Measurements from ENCODE around the gene TGFB3.

TGFB3 gene

DNA sequence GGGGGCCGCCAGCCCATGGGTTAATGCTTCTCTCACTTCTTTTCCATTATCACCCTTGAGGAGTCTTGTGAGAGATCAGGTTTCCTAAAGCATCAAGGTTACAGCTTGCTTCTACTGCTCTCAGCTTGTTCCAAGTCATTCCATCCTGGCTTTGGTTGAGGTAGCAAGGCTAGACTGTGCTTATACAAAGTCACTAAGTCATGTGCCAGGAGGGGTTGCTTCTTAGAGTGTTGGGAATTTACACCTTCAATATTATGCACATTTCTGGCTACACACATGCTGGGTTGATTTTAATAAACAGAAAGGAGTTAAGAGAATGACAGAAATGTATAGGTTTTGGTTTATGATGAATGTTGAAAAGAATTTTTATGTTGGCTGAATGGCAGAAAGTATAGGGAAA lies 25.6 kb upstream of the TGFB3 start:
- Histone ChIP-seq H3K36me3 (no peaks in the 10 kb centered on the region), H3K4me1 (ENCODE audit: control insufficient read depth in 1 of 2, insufficient read depth in 1 of 2, low read depth in 1 of 2, low read length in 1 of 2) (no peaks in the 10 kb centered on the region), H3K27me3 (no peaks in the 10 kb centered on the region), H3K4me3 (ENCODE audit: low read depth in 1 of 2, low read length in 1 of 2) (no peak overlapping the region), H3K9me3 (no peaks in the 10 kb centered on the region), H3K27ac (no peak overlapping the region)
- TF ChIP-seq, protein P1, sequence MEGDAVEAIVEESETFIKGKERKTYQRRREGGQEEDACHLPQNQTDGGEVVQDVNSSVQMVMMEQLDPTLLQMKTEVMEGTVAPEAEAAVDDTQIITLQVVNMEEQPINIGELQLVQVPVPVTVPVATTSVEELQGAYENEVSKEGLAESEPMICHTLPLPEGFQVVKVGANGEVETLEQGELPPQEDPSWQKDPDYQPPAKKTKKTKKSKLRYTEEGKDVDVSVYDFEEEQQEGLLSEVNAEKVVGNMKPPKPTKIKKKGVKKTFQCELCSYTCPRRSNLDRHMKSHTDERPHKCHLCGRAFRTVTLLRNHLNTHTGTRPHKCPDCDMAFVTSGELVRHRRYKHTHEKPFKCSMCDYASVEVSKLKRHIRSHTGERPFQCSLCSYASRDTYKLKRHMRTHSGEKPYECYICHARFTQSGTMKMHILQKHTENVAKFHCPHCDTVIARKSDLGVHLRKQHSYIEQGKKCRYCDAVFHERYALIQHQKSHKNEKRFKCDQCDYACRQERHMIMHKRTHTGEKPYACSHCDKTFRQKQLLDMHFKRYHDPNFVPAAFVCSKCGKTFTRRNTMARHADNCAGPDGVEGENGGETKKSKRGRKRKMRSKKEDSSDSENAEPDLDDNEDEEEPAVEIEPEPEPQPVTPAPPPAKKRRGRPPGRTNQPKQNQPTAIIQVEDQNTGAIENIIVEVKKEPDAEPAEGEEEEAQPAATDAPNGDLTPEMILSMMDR (IDR thresholded peaks at IDR 0.05): no peak

DNA sequence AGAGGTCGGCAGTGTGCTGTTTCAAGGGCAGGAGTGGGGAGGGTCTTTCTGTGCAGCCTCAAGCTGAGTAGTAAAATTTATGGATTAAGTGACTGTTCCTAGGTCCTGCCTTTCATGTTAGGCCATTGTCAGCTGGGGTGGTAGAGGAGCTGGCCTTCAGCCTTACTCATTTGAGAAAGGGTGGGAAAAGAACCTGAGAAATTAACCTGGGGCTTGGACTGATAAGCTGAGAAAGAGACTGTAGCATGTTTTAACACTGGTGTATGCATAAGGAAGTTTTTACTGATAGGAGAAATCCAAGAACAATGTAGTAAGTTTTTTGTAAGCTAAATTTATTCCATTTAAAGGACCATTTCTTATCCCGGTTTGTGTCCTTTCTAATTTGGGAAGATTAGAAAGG lies 24.5 kb upstream of the TGFB3 start:
- no peaks in the 10 kb centered on the region for H3K9me3 ChIP-seq
- H3K27ac ChIP-seq: no peak overlapping the region
- H3K27me3 ChIP-seq: no peaks in the 10 kb centered on the region
- no peak overlapping the region for H3K4me3 ChIP-seq (ENCODE audit: low read depth in 1 of 2, low read length in 1 of 2)
- H3K36me3 ChIP-seq: no peaks in the 10 kb centered on the region
- H3K4me1 ChIP-seq (ENCODE audit: control insufficient read depth in 1 of 2, insufficient read depth in 1 of 2, low read depth in 1 of 2, low read length in 1 of 2): no peaks in the 10 kb centered on the region
- TF ChIP-seq, protein P1 (IDR thresholded peaks at IDR 0.05): no peak

DNA sequence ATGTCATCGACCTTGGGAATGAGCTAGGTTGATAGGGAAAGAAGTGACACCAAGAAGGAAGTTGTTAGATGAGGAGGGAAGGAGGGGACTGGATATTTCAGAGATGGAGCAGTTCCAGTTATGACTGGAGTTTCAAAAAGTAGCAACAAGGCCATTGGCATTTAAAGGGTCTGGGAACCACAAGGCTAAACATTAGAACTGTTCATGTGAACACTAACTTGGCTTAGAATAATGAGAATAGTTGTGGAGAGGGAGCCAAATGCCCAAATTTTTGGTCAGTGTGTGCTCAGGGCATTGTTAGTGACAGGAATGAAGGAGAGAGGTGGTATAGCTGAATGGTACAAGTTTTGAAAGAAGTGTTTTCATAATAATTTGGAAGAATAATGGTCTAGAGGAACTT lies 20.6 kb upstream of the TGFB3 start:
- TF ChIP-seq, protein P1 (IDR thresholded peaks at IDR 0.05): no peak
- Histone ChIP-seq H3K4me1 (ENCODE audit: control insufficient read depth in 1 of 2, insufficient read depth in 1 of 2, low read depth in 1 of 2, low read length in 1 of 2) (no peaks in the 10 kb centered on the region), H3K36me3 (no peaks in the 10 kb centered on the region), H3K9me3 (no peaks in the 10 kb centered on the region), H3K4me3 (ENCODE audit: low read depth in 1 of 2, low read length in 1 of 2) (no peak overlapping the region), H3K27me3 (no peaks in the 10 kb centered on the region), H3K27ac (no peak overlapping the region)

DNA sequence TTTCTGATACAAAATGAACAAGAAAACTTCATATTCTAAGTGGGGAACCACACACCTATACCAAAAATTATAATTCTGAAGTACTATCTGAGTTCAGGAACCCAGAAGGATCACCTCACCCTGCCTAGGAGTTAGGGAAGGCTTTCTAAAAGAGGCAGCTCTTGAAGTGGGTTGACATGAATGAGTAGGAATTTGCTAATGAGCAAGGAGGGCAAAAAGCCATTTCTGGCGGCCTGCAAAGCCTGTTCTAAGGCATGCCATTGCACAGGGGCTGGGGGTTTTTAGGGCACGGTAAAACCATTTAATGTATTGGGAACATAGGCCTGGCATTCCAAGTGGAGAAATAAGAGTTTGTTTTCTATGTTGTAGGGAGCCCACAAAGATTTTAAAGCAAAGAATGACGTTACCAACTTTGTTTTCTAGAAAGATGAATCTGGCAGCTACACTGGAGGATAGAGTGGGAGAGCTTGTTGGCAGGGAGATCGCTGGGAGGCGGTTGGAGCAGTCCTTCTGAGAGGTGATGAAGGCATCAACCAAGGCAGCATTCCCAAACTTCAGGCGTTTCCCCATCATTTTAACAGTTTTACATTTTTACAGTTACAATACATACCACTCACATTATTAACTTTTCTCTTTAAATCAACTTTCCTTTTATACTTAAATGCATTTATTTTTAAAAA lies 17.9 kb upstream of the TGFB3 start:
- no peaks in the 10 kb centered on the region for H3K27me3 ChIP-seq
- H3K4me3 ChIP-seq (ENCODE audit: low read depth in 1 of 2, low read length in 1 of 2): no peak overlapping the region
- H3K27ac ChIP-seq: no peak overlapping the region
- no peaks in the 10 kb centered on the region for H3K9me3 ChIP-seq
- H3K4me1 ChIP-seq (ENCODE audit: control insufficient read depth in 1 of 2, insufficient read depth in 1 of 2, low read depth in 1 of 2, low read length in 1 of 2): no peaks in the 10 kb centered on the region
- H3K36me3 ChIP-seq: no peaks in the 10 kb centered on the region
- TF ChIP-seq, protein P1 (IDR thresholded peaks at IDR 0.05): no peak

DNA sequence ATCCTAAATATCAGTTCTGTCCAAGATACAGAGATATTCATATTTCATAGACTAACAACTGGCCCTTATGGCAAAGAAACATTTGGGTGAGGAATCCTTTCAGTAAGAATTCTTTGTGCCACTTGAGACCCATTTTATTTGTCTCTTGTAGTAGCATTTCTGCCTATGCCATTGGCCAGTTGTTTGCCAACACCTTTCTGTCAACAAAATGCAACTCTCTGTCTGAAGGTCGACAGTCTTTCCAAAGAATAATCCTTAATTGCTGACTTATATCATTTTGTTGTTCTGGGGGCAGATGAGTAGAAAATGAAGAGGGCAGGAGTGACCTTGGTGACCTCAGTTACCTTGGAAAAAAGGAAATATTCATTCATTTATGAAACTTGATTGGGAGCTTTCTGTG lies 14.7 kb upstream of the TGFB3 start:
- Histone ChIP-seq H3K36me3 (no peaks in the 10 kb centered on the region), H3K9me3 (no peaks in the 10 kb centered on the region), H3K4me1 (ENCODE audit: control insufficient read depth in 1 of 2, insufficient read depth in 1 of 2, low read depth in 1 of 2, low read length in 1 of 2) (no peaks in the 10 kb centered on the region), H3K4me3 (ENCODE audit: low read depth in 1 of 2, low read length in 1 of 2) (no peak overlapping the region), H3K27me3 (no peaks in the 10 kb centered on the region), H3K27ac (no peak overlapping the region)
- TF ChIP-seq, protein P1 (IDR thresholded peaks at IDR 0.05): no peak
